ENCODE data around the gene SLC1A7.

DNA sequence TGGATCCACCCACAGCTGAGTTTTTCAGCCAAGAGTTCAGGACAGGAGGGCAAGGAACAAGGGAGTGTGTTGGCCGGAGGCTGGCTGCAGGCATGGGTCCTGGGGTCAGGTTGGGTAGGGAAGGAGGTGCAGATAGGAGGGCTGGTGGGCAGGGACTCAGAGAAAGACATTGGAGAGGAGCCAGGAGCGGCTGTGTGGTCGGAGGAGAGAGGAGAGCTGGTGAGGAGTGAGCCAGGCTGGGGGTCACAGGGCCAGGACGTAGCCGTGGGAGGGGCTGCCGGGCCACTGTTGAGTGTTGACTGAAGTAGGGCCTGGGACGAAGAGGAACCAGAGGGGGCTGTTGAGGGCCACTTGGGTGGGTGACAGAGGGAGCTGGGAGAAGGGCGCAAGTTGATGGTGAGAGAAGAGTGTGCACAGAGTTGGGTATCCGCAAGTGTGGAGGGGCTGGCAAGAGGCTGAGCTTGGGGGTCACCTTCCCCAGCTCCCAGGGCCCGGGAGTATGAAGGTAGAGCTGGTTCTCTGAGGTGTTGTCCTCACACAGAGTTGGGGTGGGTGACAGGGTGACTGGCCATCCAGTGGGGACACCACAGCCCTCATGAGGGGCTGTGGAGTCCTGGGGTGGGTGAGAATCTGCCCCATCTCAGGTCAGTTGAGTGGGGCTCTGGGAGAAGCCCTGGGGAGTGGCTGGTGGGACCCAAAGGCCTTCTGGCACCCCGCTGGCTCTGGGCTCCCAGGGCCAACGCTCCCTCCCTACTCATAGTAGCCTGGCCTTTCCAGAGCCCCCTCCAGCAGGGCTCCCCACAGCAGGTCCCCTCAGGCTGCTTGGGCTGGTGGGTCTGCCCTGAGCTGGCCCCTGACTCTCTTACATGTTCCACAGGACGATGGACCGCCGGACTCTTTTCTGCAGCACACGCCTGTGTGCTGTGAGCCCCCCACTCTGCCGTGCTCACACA is 58.5 kb downstream of the SLC1A7 start:
- TF ChIP-seq POLR2AphosphoS5 (IDR thresholded peaks at IDR 0.05; ENCODE audit: low read depth, low read length), result no peak
- no peak for TF ChIP-seq TAF1 (IDR thresholded peaks at IDR 0.05; ENCODE audit: borderline replicate concordance, low read depth, low read length)
